ENCODE results near the gene HIGD2B. TPM values are rescaled to one million over a fixed set of nuclear protein-coding genes. Genes with fewer than 3 reads are reported as not detected.
"Not testable (repeated sequence)": the region's sequence is repeated elsewhere in the genome, so short reads cannot be mapped to it uniquely, and the experiment has no call there.

The HIGD2B gene
- total and polyA plus RNA-seq, 11 donors = 0.23 TPM; not detected in 10

DNA sequence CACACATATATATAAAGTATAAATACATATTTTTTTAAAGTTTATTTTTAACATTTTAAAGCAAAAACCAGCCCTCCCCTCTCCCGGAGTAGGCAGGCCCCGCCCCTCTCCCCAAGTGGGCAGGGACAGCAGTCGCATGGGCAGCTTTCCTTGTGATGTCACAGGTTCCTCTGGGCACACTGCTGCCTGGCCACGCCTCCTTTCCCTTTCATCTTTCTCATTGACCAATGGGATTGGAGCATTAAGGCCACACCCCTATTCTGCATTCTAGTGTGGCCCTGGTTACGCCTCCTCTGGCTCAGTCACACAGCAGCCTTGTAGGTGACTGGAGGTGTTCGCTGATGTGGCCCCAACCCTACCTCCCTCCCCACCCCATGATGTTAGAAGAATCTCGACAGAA, 31.6 kb downstream of the HIGD2B start, which contains the start of gene GOLGA6B:
Gene GOLGA6B (plus strand): TSS at position 301 of the 400 bp plus-strand sequence. CDS start 41 bp downstream, at position 342.
- H3K4me1 ChIP-seq; H3K27me3 ChIP-seq; intact Hi-C loops (cut with DNase I); ATAC-seq; DNase-seq; H3K4me3 ChIP-seq; H3K9me3 ChIP-seq; H3K27ac ChIP-seq; H3K36me3 ChIP-seq: not testable (repeated sequence)
- no CpG with 5 or more reads among the region's 7 CpGs for WGBS, 4 donors

DNA sequence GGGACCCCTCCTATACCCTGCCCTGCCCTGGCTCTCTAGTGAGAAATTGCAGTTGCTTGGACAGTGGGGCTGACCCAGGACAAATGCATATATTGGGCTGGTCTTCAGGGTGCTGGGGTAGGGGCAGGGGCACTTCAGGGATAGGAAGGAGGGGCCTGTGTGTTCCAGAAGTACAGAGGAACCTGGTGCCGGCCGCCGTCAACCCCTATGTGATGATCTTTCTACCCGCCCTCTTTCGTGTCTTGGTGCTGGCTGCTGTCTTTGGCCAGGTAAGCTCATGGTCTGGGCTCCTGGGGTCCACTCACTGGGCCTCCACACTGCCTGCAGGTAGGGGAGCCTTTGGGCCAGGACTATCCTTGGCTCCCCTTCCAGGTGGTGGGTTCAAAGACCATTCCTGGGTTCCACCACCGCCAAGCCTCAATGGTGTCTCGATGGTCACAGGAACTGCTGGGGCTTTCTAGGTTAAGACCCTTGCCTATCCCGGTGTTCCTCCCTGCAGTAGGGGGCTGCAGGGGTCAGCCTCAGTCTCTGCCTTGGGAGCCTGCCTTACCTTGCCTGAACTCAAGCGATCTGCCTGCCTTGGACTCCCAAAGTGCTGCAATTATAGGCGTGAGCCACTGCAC, 37.2 kb downstream of the HIGD2B start:
- H3K36me3 ChIP-seq; H3K27ac ChIP-seq; H3K27me3 ChIP-seq; H3K4me3 ChIP-seq; H3K4me1 ChIP-seq; intact Hi-C loops (cut with DNase I); ATAC-seq; DNase-seq; H3K9me3 ChIP-seq: not testable (repeated sequence)
- 63 to 85% (median 80%) methylated on average over 7 to 8 of the region's 10 CpGs for WGBS, 4 donors

DNA sequence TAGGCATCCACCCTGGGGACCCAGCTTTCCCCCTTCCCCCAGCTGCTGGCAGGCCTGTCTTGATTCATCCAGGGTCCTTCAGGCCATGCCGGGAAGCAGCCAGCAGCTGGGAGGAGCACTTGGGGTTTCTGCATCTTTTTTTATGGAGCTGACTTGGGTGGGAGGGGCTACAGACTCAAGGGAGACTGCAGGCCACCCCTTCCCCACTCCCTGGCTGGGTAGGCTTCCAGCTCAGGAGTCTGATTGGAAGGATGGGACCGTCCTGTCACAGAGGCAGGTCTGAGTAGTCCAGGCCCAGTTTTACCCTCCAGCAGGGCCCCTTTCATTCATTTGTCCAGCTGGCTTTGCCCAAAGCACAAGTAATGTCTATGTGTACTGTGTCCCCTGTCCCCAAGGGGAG, 43.7 kb downstream of the HIGD2B start:
- H3K4me1 ChIP-seq; DNase-seq; ATAC-seq; H3K9me3 ChIP-seq; intact Hi-C loops (cut with DNase I); H3K27me3 ChIP-seq; H3K36me3 ChIP-seq; H3K27ac ChIP-seq; H3K4me3 ChIP-seq: not testable (repeated sequence)
- WGBS, 4 donors = no CpG with 5 or more reads among the region's 2 CpGs

DNA sequence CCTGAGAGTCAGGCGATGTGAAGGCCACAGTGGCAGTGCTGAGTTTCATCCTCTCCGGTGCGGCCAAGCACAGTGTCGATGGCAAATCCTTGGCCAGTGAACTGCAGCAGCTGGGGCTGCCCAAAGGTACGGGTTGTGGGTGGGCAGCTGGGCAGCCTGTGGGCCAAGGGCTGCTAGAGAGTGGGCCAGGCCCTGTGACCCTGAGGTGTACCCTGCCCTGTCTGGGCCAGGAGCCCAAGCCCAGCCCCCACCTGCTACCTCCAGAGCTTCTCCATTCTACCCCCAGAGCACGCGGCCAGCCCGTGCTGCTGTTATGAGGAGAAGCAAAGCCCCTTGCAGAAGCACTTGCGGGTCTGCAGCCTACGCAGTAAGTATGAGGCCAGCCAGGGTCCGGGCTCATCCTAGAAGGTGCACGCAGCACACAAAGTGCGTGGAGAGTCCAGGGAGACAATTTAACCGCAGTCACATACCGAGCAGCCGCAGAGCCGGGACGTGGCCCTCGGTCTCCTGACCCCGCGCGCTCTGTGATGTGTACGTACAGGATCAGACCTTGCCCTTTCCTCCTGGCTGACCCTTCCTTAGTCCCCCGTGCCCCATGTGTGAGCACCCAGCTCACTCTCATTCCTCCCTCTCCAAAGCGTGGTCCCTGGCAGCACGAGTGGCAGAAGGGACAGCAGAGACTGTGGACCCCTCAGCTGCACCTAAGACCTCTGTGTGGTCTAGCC, 46.1 kb downstream of the HIGD2B start:
- H3K27me3 ChIP-seq; intact Hi-C loops (cut with DNase I); H3K4me1 ChIP-seq; H3K9me3 ChIP-seq; H3K36me3 ChIP-seq; ATAC-seq; H3K27ac ChIP-seq; H3K4me3 ChIP-seq; DNase-seq: not testable (repeated sequence)
- no CpG with 5 or more reads among the region's 26 CpGs for WGBS, 4 donors

DNA sequence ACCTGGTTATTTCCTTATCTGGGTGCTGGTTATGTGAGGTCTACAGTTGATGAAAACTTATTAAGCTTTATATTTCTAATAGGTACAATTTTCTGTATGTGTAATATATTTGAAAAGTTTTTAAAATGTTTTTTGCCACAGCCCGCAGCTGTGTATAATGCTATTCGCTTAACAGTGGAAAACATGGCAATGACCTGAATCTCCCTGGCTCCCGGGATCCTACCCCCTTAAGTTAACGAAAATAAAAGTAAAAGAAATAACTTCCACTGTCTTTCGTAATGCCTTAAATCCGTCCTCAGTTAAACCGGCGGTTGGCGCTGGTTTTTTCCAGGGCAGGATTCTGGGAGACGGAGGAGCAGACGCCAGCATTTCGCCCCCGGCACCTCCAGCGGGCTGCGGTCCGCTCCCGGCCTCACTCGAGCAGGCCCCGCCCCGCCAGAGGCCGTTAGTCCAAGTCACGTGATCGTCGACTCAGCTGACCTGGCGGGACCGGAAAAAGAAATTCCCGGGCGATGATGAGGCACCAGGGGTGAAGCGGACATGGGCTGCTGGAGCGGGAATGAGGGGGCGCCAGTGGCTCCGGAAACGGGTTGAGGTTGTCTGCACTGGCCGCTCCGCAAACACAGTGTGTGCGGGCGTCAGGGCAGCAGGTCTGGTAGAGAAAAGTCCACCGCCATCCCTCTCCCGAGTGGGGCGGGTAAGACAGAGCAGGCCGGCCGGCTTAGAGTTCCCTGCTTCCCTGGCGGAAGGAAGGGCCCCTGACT, 49.3 kb downstream of the HIGD2B start:
- 1 to 20% (median 2%) methylated on average over 5 to 24 of the region's 43 CpGs; no CpG with 5 or more reads in 1 of the 4 donors for WGBS, 4 donors
- ATAC-seq = peak; percentile 91 to 95 (median 91)

DNA sequence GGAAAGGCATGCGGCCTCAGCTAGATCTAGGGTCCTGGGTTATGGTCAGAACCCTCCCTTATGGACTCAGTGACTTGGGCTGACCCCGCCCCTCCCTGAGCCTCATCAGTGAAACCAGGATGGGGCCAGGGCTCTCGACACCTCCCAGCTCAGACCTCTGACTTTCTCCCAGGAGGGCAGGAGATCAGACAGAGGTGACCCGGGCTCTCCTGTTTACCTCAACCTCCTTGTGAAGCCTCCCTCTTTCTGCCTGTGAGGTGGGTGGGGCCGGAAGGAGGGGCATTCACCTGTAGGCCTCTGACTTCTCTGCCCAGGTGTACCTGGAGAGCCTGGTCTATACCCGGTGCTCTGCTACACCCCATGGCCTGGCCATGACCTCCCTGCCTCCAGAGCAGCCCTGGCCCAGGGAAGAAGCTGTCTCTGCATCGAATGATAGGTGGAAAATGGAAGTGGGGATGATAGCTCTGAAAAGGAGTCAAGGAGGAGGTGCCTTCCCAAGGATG, 56.9 kb downstream of the HIGD2B start:
- H3K4me3 ChIP-seq; H3K4me1 ChIP-seq; H3K27ac ChIP-seq; DNase-seq; H3K36me3 ChIP-seq; ATAC-seq; H3K27me3 ChIP-seq; intact Hi-C loops (cut with DNase I); H3K9me3 ChIP-seq: not testable (repeated sequence)
- WGBS, 4 donors = 75 to 82% (median 78%) methylated on average over 7 of the region's 7 CpGs

More for the DNA sequence above, 49.3 kb downstream of the HIGD2B start:
- peak; percentile 78 to 84 (median 80) for DNase-seq
- H3K4me3 ChIP-seq = peak overlapping the region in 11 of 12 donors; percentile 13 to 57 (median 40)
- H3K27me3 ChIP-seq; intact Hi-C loops (cut with DNase I); H3K9me3 ChIP-seq; H3K4me1 ChIP-seq; H3K36me3 ChIP-seq: not testable (repeated sequence)
- peak overlapping the region in 1 of 12 donors; percentile 42 for H3K27ac ChIP-seq
